Stimulated activated CD4-positive, alpha-beta T cell treated with anti-CD3 and anti-CD28 coated beads, Interleukin-4, amount 100 ng/mL, for 4 hours (primary cell): ENCODE results near the gene CELF2.
A peak's percentile ranks its signal among the peaks of the same experiment; 100 is the strongest.

Source experiments
- DNase-seq, 2 experiments: peaks; one replicate each; pipeline ENCODE4 v3.0.0-alpha.2; 2020

The CELF2 gene

DNA sequence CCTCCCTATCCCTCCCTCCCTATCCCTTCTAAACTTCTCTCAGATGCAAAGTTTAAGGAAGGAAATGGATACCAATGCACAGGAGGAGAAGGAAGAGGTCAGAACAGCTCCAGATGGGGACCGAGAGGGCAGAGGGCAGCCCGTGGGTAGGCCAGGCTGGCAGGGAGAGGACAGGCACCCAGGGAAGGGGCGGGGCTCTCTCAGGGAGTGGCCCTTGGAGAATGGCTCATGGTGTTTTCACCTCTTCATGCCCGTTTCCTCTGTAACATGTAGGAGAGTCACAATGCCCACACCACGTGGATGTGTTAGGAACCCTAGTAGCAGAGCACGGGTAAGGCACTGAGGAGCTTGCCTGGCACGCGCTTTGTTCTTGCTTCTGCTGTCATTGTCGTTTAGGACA lies 264.5 kb downstream of the CELF2 start:
- no peak for DNase-seq

DNA sequence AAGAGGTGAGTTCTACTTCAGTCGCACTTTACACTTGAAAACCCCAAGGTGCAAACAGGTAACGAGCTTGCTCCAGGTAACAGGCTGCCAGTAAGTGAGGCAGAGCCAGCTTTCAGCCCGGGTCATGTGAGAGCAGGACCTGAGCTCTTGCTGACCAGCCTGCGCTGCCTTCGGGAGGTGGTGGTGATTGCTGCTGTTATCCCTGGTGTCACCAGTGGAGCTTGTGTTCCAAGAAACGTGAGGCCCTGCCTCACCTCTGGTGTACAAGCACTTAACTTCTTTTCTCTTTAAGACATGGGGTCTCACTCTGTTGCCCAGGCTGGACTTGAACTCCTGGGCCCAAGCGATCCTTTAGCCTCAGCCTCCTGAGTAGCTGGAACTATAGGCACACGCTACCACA lies 265.0 kb downstream of the CELF2 start:
- no peak for DNase-seq

DNA sequence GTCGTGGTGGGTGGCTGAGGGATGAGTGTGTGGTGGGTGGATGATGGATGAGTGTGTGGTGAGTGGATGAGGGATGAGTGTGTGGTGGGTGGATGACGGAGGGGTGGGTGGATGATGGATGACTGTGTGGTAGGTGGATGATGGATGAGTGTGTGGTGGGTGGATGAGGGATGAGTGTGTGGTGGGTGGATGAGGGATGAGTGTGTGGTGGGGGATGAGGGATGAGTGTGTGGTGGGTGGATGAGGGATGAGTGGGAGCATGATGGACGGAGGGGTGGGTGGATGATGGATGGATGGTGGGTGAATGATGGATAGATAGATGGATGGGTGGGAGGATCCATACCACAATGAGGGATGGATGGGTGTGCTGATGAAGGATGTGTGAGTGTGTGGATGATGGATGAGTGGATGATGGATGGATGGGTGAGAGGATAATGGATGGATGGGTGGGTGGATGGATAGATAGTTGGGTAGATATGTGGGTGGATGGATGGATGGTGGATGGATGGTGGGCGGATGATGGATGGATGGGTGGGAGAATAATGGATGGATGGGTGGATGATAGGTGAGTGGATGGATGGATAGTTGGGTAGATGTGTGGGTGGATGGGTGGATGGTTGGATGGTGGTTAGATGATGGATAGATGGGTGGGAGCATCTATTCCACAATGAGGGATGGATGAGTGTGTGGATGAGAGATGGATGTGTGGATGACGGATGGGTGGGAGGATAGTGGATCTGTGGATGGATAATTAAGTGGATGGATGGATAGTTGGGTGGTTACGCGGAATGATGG lies 266.8 kb downstream of the CELF2 start:
- peak in 1 of 2 experiments; percentile 25 for DNase-seq

DNA sequence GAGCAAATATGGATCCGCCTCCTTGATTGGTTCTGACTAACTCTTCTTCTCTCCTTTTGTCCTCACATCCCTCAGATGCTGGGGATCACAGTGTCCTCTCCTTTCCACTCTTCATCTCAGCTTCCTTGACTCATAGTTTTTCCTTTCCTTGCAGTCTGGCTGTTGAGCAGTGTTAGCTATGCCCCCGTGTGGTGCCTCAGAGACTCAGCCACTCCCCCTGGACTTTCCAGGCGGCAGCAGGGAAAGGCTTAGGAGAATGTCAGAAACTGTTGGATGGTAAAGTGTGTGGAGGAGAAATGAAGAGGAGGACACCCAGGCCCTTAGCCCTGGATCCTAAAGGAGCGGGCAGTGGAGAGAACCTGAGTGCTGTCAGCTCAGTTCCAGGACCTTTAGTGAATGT lies 267.5 kb downstream of the CELF2 start:
- DNase-seq, result no peak

DNA sequence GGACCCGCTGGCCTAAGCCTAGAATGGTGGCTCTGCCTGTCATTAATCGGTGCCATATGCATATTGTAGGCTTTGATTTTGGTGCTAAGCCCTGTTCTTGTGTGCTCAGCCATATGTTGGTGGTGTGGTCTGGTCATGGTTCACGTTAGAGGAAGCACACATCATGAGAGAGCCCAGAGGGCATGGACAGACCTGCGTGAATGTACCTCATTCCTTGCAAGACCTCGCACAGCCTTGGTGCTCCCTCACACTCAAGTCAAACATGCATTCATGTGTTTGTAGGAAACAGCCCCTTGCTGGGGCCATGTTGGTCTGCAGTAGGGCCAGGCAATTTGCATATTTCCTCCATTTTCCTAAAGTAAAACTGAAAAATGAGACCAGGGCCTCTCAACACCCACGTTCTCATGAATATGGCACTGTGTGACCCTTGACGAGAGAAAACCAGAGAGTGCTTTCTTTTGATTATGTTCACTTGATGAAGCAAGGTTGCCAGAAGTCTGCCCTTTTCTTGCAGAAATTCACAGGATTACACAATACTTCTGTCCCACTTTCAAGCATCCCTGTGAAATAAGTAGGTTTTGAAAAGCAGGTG lies 268.7 kb downstream of the CELF2 start:
- DNase-seq, result no peak

DNA sequence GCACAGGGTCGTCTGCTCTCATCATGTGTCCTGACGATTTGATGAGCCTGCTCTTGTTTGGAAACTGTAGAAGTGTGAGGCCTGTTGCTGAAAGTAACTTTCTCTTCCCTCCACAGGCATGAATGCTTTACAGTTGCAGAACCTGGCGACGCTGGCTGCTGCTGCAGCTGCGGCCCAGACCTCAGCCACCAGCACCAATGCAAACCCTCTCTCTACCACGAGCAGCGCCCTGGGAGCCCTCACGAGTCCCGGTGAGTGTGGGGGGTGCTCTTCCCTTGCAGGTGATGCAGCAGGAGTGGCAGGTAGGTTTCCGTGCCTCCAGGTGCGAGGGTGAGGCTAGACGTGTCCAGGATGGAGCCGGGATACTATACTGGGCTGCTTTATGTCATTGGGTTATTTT lies 270.6 kb downstream of the CELF2 start:
- DNase-seq, result no peak

DNA sequence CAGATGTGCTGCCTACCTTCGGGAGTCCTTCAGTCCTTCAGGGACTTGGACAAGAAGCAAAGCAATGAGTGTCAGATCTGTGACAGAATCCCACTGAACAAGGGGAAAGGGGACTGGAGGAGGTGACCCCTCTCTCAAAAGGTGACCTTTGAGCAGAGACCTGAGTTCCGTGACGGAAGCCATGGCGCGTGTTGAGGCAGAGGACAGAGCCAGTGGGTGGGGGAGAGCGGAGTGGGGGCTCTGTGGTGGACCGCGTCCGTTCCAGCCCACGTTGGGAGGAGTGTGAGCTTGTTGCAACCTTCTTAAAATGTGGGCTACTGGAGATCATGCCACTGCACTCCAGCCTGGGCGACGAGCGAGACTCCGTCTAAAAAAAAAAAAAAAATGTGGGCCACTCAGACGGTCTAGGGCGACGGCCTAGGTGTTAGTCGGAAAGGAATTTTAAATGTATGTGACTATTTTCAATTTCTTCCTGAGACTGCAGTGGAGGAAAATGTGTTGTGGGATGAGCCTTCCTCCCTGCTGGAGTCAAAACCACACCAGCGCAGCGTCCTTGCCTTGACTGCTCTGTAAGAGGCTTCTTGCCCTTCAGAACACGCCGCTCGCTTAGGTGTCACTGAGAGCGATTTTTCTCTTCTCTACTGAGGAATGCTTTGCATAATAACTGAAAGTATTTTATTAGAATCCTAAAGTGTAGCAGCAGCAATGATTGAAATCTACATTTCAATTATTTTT lies 272.7 kb downstream of the CELF2 start:
- no peak for DNase-seq

DNA sequence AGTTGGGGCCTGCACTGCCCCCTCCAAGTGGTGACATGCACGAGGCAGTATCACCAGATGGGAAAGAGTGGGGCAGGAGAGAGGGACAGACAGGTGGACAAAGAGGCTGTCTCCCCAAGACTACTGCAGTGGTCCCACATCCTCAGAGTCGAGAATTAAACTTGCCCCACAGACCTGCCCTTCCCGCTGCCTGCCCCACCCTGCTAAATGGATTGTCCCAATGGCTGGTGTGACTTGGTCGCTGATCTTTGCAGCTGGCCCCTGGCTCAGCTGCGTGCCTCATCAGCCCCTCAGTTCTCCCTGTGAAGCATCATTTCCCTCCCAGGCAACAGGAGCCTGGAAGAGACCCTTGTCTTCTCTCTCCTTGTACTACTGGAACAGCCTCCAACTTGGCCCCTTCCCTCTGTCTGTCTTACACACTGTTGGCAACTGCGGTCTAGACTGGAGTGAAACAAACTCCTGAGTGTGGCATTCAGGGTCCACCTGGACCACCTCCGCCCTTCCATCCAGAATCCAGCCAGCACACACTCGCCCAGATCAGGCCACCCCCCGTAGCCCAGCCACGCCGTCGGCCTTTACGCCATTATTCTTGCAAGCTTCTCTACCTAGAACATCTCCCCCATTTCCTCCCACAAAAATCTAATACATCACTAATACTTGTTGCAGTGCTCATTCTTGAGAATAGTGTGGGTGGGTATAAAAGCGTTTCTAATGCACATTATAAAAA lies 275.1 kb downstream of the CELF2 start:
- DNase-seq, result no peak

DNA sequence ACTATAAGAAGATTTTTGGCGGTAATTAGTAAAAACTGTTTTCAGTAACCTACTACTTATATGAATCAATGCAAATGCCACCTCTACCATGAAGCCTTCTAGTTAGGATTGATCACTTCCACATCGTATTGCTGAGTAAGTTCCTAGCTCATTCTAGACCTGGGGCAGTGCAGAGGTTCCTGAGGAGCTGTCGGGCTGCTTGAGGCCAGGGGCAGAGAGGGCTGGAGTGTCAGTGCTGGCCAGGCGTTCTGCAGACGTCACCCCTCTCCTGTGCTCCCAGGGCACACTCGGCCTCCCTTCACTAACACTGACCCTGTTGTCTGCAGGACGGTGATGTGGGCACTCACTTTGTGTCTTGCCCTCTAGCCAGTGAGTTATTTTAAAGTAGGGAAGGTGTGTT lies 275.7 kb downstream of the CELF2 start:
- DNase-seq, result no peak

DNA sequence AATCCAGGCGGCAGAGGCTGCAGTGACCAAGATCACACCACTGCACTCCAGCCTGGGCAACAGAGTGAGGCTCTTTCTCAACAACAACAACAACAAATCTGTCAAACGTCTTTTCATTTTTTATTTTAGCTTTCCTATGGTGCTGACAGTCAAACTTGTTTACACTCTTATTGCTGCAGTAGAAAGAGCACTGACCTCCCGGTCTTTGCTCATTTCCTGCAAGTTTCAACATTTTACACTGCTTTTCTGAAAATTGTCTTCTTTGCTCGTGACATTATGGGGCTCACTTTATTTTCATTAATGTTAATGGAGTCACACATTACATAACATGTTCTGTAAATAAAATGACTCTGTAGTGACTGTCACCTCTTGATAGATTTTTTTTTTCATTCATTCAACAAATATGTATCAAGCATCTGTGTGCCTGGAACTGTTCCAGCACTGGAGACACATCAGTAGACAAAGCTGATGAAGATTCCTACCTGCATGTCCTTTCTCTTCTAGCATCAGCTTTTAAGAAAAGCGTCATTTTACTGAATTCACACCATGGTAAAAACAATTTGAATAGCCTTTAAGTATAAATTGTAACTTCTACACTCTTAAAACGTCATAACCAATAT lies 277.3 kb downstream of the CELF2 start:
- DNase-seq, result no peak

DNA sequence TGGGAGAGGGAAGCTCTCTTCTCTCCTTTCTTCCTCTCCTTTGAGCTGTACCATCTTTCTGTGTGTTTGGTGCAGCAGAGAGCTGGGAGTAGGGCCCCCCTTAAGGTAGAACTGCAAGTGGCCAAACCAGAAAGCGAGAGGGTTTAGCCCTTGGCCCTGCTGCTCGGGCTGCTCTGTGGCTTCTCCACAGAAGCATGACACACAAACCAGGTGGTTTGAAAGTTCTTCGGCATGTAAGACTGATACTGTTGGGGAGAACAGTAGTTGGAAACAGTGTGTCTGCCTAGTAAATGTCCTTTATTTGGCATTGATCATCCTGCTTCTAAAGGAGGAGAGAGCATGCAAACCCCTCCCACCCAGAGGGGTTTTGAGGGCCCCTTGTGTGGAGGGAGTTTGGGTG lies 277.8 kb downstream of the CELF2 start:
- no peak for DNase-seq

DNA sequence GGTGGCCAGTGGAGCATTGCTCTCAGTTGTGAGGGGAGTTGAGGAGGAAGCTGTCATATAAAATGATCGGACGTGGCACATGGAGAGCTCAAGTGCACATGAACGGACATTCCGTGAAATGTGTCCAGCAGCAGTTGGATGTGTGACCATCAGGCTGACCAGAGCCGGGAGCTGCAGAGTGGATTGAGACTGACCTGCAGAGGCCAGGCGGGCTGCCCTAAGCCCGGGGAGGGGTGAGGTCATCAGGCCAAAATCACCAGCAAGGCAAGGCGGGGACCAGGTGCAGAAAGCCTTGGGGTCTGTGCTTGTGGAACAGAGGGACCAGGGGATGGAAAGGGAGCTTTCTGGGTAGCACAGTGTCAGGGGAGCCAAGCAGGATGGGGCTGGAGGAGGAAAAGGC lies 279.5 kb downstream of the CELF2 start:
- no peak for DNase-seq

DNA sequence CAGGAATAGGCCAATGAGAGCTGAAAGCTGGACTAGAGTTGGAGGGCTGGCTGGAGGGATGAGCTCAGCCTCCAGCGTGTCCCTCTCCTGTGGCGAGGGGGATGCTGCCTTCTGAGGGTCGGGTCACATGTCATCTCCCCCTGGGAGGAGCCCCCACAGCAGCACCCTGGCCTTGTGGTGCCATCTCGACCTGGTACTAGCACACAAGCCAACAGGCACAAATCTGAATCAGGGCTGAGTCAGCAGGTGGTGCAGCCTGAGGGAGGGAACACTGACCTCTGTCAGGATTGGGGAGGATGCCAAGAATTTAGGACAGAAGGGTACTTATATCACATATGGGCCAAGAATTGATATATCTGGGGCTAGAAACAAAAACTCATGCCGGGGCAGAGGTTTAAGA lies 280.4 kb downstream of the CELF2 start:
- DNase-seq, result no peak

DNA sequence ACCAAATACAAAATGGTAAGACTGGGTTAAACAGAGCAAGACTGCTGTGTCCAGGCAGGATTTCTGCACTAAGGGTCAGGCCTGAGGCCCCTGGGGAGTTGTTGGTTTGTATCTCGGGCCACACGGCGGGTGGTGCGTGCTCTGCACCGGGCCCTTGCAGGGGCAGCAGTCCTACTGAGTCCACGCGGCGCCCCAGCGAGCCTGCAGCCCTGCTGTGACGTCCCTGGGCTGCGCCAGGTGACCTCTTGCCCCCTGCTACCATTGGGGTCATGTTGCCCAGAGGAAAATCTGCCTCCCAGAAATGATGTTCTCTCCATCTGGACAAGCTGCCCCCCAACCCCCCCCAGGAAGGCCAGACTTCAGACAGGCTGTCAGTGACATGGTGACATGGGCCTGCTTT lies 281.5 kb downstream of the CELF2 start:
- no peak for DNase-seq

DNA sequence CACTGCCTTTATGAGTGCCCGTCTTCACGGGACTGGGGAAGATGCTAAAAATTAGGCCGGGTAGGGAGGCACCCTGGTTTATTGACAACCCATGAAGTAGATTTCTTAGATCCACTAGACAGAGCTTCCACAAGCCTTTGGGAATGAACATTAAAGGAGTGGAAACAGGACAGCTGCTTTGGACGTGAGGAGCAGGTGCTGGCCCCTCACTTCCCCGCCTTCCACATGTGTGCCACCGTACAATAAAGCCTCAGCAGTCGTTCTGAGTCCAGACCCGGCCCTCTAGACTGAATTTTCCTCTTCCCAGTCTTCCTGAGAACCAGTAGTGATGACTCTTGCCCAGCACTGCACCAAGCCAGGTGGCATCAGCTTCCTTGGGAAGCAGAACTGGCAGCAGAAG lies 282.4 kb downstream of the CELF2 start:
- DNase-seq, result no peak

DNA sequence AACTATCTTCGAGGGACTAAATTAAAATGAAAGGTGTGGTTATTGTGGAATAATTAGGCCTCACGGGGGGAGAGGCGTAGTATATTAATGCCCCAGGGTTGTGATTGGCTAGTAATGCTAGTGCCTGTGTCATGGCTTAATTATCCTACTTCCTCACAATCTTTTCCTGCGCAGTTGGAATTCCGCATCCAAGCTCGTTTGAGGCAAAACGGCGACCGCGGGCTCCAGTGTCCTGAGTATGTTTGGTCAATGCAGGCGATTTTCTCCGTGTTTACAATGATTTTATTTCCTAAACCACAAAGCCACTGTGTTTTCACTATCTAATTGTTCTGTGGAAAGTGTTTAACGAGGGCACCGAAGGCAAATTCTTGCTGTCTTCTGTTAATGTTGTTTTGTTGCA lies 282.9 kb downstream of the CELF2 start:
- no peak for DNase-seq

DNA sequence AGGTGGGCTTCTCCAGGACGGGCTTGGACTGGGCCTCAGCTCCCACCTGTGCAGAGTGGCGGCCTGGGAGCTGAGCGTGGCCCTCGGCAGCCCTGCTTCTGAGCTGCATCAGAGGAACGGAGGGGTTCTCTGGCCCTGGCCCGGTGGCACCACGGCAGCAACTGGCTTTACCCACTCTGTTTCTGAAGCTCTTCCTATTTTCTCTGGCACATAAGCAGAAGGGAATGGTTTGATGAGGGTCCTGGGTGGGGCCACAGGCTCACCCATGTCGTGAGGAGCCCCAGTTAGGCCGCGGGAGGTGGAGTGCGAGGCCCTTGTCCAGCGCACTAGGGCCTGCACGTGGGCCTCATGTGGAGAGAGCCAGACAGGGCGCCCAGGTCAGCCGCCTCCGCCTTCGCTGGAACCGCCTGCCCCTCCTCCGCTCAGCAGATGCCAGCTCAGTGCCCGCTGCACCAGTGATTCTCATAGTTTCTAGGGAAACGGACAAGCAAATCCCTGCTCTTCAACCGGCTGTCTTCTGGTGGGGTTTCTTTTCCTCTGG lies 284.0 kb downstream of the CELF2 start:
- no peak for DNase-seq

DNA sequence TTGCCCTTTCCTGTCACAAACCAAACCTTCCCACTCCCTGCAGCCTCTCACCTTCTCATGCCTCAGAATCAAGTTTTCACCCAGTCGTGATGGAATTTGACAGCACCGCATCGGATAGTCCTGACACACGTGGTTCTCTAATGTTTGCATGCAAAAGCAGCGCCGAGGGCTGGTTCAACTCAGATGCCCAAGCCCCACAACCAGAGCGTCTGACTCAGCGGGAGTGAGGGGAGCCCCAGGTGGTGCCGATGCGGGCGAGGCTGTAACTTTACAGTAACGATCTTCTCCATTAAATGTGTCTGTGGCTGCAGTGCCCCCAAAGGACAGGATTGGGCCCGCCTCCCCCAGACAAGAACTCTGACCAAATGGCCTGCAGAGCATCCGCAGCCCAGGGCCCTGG lies 284.5 kb downstream of the CELF2 start:
- no peak for DNase-seq

DNA sequence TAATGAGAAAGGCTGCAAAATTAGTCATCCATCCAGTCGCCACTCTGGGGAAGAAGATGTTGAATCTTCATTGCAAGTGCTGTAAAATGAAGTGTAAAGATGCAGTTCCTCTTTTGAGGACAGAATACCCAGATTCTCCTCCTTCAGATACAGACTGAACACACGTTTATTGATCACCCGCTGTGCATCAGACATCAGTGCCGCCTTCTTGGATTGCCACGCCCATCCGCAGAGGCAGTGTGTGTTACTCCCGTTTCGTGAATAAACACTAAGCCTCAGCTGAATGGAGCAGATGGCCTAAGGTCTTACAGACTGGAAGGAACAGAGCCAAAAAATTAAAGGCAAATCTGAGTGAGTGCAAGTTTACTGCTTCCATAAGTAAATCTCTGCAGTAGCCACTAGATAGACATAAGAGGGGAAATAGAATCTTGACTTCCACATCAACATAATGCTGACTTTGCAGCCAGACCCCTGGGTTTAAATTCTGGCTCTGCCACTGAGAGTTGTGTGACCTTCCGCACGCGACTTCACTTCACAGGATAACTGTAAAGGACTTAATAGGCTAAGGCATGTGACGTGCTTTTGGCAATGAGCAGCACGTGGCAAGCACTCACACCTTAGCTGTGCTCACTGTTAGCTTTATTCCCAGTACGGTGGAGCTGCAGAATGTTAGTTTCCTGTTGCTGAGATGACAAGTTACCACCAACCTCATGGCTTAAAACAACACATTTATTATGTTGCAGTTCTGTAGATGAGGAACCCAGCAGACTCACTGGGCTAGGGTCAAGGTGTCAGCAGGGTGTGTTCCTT lies 285.9 kb downstream of the CELF2 start:
- no peak for DNase-seq

DNA sequence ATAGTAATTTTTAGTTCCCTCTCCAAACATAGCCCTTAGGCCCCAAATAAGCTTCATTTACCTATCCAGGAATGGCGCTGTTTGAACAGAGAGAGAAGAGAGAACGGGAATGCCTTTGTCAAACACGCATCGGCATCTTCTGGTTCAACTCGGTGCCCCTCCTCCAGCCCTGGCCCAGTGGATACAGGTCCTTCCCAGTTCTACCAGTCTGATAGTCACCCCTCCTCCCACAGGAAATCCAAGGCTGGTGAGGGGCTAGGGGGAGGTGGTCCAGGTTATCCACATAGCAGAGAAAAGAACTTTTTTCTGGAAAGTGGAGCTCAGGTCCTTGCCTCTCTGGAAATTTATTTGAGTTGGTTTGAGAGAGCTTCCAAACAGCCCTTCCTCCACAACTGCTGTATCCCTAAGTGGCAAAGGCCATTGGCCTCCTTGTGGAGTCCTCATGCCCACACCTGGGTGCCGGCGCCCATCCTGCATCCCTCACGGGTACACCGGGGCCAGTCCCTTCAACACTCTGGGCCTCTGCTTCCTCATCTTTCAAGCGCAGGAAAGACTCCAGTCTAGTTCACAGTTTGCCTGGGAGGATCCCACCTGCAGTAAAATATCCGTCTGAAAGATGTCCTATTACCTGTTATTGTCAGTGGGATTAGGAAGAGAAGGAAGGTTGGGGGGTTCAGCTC lies 287.4 kb downstream of the CELF2 start:
- DNase-seq, result no peak
